Measurements from ENCODE around the gene MYO9B.

Gene MYO9B

DNA sequence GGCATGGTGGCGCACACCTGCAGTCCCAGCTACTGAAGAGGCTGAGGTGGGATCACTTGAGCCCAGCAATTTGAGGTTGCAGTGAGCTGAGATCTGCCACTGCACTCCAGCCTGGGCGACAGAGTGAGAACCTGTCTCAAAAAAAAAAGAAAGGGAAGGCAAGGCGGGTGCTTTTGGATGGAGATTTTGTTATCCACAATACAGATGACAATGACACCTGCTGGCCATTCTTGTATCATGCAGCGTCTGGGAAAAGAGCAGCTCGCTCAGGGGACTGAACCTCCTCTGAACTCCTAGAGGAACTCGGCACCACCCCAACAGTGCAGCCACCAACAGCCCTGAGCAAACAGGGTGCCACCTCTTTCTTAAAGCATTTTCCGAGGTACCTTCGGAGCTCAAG lies 23.1 kb upstream of the MYO9B start:
- peaks cover 86% of the 10 kb centered on the region for H3K36me3 ChIP-seq (ENCODE audit: control insufficient read depth, low read length)
- H3K27ac ChIP-seq (ENCODE audit: low read depth, low read length), result no peak overlapping the region
- TF ChIP-seq CTCF (IDR thresholded peaks at IDR 0.05; ENCODE audit: low read depth, low read length, poor library complexity, severe bottlenecking), result peak; percentile 75
- no peak for TF ChIP-seq EZH2phosphoT487 (IDR thresholded peaks at IDR 0.05; ENCODE audit: borderline replicate concordance, low read length)
- H3K9me3 ChIP-seq (ENCODE audit: control insufficient read depth, insufficient read depth, low read length), result no peaks in the 10 kb centered on the region
- no peaks in the 10 kb centered on the region for H3K27me3 ChIP-seq (ENCODE audit: control insufficient read depth, low read length)
- H3K79me2 ChIP-seq (ENCODE audit: control insufficient read depth, low read length), result no peaks in the 10 kb centered on the region
- no peaks in the 10 kb centered on the region for H3K4me1 ChIP-seq (ENCODE audit: control insufficient read depth, low read length)
- H4K20me1 ChIP-seq (ENCODE audit: control insufficient read depth, insufficient read depth, low read depth, low read length), result peaks cover 11% of the 10 kb centered on the region; the same call in 1 of the 2 replicates
- no peaks in the 10 kb centered on the region for H3K9me2 ChIP-seq (replicated peaks; ENCODE audit: control insufficient read depth, low read length)
- H3K4me3 ChIP-seq (ENCODE audit: low read length), result no peak overlapping the region
- H3K4me2 ChIP-seq (ENCODE audit: low read length), result no peak overlapping the region
- H3F3A ChIP-seq (ENCODE audit: control insufficient read depth, insufficient read depth), result no peaks in the 10 kb centered on the region

- Histone ChIP-seq H3K36me3 (ENCODE audit: control insufficient read depth, low read length) (peaks cover 92% of the 10 kb centered on the region), H3K27me3 (ENCODE audit: control insufficient read depth, low read length) (no peaks in the 10 kb centered on the region), H3K9me3 (ENCODE audit: control insufficient read depth, insufficient read depth, low read length) (no peaks in the 10 kb centered on the region), H4K20me1 (ENCODE audit: control insufficient read depth, insufficient read depth, low read depth, low read length) (peaks cover 11% of the 10 kb centered on the region), H3K4me1 (ENCODE audit: control insufficient read depth, low read length) (no peaks in the 10 kb centered on the region), H3K27ac (ENCODE audit: low read depth, low read length) (no peak overlapping the region), H3K4me3 (ENCODE audit: low read length) (no peak overlapping the region), H3K4me2 (ENCODE audit: low read length) (no peak overlapping the region), H3F3A (ENCODE audit: control insufficient read depth, insufficient read depth) (no peaks in the 10 kb centered on the region), H3K9me2 (replicated peaks; ENCODE audit: control insufficient read depth, low read length) (no peaks in the 10 kb centered on the region), H3K79me2 (ENCODE audit: control insufficient read depth, low read length) (no peaks in the 10 kb centered on the region)
- TF ChIP-seq EZH2phosphoT487 (IDR thresholded peaks at IDR 0.05; ENCODE audit: borderline replicate concordance, low read length) (no peak), CTCF (IDR thresholded peaks at IDR 0.05; ENCODE audit: low read depth, low read length, poor library complexity, severe bottlenecking) (no peak)
Observed at GRCh38 chr19:17054746-17055145, 20.8 kb upstream of the MYO9B start.

GRCh38 chr19:17055636-17056035 lies 19.9 kb upstream of the MYO9B start:
- no peak overlapping the region for H3K4me3 ChIP-seq (ENCODE audit: low read length)
- no peaks in the 10 kb centered on the region; the same call in 1 of the 2 replicates for H3K79me2 ChIP-seq (ENCODE audit: control insufficient read depth, low read length)
- H3K36me3 ChIP-seq (ENCODE audit: control insufficient read depth, low read length), result peaks cover 95% of the 10 kb centered on the region
- H3K9me2 ChIP-seq (replicated peaks; ENCODE audit: control insufficient read depth, low read length), result no peaks in the 10 kb centered on the region
- TF ChIP-seq EZH2phosphoT487 (IDR thresholded peaks at IDR 0.05; ENCODE audit: borderline replicate concordance, low read length) (no peak), CTCF (IDR thresholded peaks at IDR 0.05; ENCODE audit: low read depth, low read length, poor library complexity, severe bottlenecking) (no peak)
- no peak overlapping the region for H3K27ac ChIP-seq (ENCODE audit: low read depth, low read length)
- no peaks in the 10 kb centered on the region for H3K27me3 ChIP-seq (ENCODE audit: control insufficient read depth, low read length)
- H4K20me1 ChIP-seq (ENCODE audit: control insufficient read depth, insufficient read depth, low read depth, low read length), result peaks cover 11% of the 10 kb centered on the region
- no peaks in the 10 kb centered on the region for H3F3A ChIP-seq (ENCODE audit: control insufficient read depth, insufficient read depth)
- no peaks in the 10 kb centered on the region for H3K9me3 ChIP-seq (ENCODE audit: control insufficient read depth, insufficient read depth, low read length)
- no peak overlapping the region for H3K4me2 ChIP-seq (ENCODE audit: low read length)
- H3K4me1 ChIP-seq (ENCODE audit: control insufficient read depth, low read length), result no peaks in the 10 kb centered on the region
